Colonic mucosa (tissue), 4 donors: ENCODE data around the gene MYMK. TPM values are rescaled to one million over a fixed set of nuclear protein-coding genes. Genes with fewer than 3 reads are reported as not detected.

Experiments used
- DNase-seq: peaks from one replicate; pipeline ENCODE4 v3.0.0-alpha.2; 2020
- H3K27ac ChIP-seq: fragments of 200-600 bp; one replicate; pipeline ENCODE4 v1.8.0; 2021
- H3K27me3 ChIP-seq: fragments of 200-600 bp; one replicate; pipeline ENCODE4 v1.8.0; 2021
- H3K36me3 ChIP-seq: fragments of 200-600 bp; one replicate; pipeline ENCODE4 v1.8.0; 2021
- H3K4me1 ChIP-seq: fragments of 200-600 bp; one replicate; pipeline ENCODE4 v1.8.0; 2021; ENCODE audit warnings: mild to moderate bottlenecking
- H3K4me3 ChIP-seq: fragments of 200-600 bp; one replicate; pipeline ENCODE4 v1.8.0; 2021
- H3K9ac ChIP-seq, 2 donors: one replicate each; pipeline ENCODE4 v1.7.0; 2013; ENCODE audit warnings: control low read depth in 2 of 2, low read depth in 2 of 2, low read length in 2 of 2
- H3K9me3 ChIP-seq: fragments of 200-600 bp; one replicate; pipeline ENCODE4 v1.8.0; 2021
- intact Hi-C: fragments of 100-400 bp; cut with DNase I; formaldehyde crosslinking; loops from one replicate; pipeline ENCODE4 v1.14.1; 2022
- total RNA-seq, 2 donors: library from RNA; stranded (reverse); fragmentation: NEBNext Ultra II Directional in 1 of 2; extraction: Animal tissue kit (Norgen Biotek cat#: 25700) in 1 of 2; gene quantifications; one replicate each; pipeline ENCODE4 v1.2.1, GENCODE V29; 2021
- TF ChIP-seq, protein P1 (sequence below): fragments of 200-600 bp; IDR thresholded peaks from one replicate; pipeline ENCODE4 v1.8.0; 2022; ENCODE audit warnings: antibody characterized with exemption, mild to moderate bottlenecking
- donor health status: healthy.
- donor health status: DM: no; HTN: no; CAD: no.
- donor health status: DM: no; HTN: no; CAD: no.

MYMK gene
- total RNA-seq, 2 donors from 2014 or later = not detected

DNA sequence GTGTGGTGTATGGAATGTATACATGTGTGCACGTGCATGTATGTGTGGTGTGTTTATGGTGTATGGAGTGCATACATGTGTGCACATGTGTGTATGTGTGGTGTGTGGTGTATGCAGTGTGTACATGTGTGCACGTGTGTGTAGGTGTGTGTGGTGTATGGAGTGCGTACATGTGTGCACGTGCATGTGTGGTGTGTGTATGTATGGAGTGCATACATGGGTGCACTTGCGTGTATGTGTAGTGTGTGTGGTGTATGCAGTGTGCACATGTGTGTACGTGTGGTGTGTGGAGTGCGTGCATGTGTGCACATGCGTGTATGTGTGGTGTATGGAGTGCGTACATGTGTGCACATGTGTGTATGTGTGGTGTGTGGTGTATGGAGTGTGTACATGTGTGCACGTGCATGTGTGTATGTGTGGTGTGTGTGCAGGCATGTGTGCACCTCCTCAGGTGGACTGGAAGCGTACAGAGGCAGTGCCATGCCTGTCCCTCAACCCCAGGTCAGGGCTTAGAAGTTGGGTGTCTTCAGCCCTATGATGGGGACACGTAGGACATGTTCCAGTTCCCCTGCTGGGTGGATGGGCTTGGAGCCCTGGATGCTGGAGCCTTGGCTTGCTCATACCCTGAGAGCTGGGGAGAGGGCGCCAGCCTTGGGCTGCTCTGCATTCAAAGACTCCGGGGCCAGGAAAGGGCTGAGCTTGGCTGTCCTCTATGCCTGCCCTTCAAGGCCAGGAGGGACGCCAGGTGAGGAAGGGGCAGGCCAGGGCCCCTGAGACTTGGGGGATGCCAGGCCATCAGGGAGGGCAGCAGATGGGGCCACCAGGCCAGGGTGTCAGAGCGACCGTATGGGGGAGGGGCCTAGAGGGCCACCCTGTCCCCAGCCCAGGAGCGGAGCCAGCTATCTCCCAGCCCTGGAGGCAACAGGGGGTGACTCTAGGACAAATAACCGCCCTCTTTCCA lies 12.2 kb downstream of the MYMK start:
- H3K27ac ChIP-seq = no peak overlapping the region
- no peak overlapping the region for H3K9ac ChIP-seq
- peaks cover 10% of the 10 kb centered on the region for H3K4me1 ChIP-seq
- TF ChIP-seq, protein P1, sequence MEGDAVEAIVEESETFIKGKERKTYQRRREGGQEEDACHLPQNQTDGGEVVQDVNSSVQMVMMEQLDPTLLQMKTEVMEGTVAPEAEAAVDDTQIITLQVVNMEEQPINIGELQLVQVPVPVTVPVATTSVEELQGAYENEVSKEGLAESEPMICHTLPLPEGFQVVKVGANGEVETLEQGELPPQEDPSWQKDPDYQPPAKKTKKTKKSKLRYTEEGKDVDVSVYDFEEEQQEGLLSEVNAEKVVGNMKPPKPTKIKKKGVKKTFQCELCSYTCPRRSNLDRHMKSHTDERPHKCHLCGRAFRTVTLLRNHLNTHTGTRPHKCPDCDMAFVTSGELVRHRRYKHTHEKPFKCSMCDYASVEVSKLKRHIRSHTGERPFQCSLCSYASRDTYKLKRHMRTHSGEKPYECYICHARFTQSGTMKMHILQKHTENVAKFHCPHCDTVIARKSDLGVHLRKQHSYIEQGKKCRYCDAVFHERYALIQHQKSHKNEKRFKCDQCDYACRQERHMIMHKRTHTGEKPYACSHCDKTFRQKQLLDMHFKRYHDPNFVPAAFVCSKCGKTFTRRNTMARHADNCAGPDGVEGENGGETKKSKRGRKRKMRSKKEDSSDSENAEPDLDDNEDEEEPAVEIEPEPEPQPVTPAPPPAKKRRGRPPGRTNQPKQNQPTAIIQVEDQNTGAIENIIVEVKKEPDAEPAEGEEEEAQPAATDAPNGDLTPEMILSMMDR = no peak
- H3K4me3 ChIP-seq = no peak overlapping the region
- H3K9me3 ChIP-seq = no peaks in the 10 kb centered on the region
- H3K36me3 ChIP-seq = no peaks in the 10 kb centered on the region
- DNase-seq = no peak
- intact Hi-C loops = no loop called here
- H3K27me3 ChIP-seq = no peaks in the 10 kb centered on the region

DNA sequence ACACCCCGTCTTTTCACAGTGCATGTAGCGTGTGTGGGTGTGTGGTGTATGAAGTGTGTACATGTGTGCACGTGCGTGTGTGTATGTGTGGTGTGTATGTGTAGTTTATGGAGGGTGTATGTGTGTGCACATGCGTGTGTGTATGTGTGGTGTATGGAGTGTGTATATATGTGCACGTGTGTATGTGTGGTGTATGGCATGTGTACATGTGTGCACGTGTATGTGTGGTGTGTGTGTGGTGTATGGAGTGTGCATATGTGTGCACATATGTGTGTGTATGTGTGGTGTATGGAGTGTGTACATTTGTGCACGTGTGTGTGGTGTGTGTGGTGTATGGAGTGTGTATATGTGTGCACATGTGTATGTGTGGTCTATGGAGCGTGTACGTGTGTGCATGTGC lies 13.2 kb downstream of the MYMK start:
- no peak overlapping the region for H3K9ac ChIP-seq
- H3K4me1 ChIP-seq = peaks cover 10% of the 10 kb centered on the region
- no peak overlapping the region for H3K4me3 ChIP-seq
- DNase-seq = no peak
- TF ChIP-seq, protein P1 = no peak
- no peaks in the 10 kb centered on the region for H3K9me3 ChIP-seq
- no peaks in the 10 kb centered on the region for H3K27me3 ChIP-seq
- no peak overlapping the region for H3K27ac ChIP-seq
- intact Hi-C loops = no loop called here
- H3K36me3 ChIP-seq = no peaks in the 10 kb centered on the region

DNA sequence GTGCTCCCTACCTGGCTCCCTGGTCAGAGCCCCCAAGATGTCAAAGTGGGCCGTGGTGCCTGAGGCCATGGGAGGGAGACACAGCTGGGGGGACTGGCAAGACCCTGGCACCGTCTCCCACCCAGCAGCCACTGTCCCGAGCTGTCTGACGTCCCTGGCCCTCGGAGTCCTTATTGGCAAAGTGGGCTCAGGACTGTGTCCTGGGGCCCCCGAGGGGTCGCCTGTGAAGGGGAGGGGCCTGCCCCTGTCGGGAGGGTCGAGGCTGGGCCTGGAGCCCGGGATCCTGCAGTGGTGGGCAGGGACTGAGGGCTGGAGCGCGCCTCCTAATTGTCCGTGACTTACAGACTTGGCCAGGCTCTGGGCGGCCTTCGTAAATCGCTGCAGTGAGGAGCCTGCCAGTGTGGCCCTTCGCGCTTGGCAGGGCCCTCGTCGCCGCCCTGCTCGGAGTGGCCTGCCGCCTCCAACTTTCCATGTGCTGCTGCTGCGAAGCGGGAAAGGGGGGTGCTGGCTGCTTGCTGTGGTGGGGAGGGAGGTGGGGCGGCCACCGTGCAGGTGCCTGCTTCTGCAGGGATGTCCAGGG lies 13.7 kb downstream of the MYMK start:
- TF ChIP-seq, protein P1 = no peak
- H3K36me3 ChIP-seq = no peaks in the 10 kb centered on the region
- H3K27ac ChIP-seq = no peak overlapping the region
- no peak for DNase-seq
- H3K4me1 ChIP-seq = peaks cover 10% of the 10 kb centered on the region
- intact Hi-C loops = no loop called here
- H3K27me3 ChIP-seq = no peaks in the 10 kb centered on the region
- no peak overlapping the region for H3K9ac ChIP-seq
- H3K4me3 ChIP-seq = no peak overlapping the region
- no peaks in the 10 kb centered on the region for H3K9me3 ChIP-seq

DNA sequence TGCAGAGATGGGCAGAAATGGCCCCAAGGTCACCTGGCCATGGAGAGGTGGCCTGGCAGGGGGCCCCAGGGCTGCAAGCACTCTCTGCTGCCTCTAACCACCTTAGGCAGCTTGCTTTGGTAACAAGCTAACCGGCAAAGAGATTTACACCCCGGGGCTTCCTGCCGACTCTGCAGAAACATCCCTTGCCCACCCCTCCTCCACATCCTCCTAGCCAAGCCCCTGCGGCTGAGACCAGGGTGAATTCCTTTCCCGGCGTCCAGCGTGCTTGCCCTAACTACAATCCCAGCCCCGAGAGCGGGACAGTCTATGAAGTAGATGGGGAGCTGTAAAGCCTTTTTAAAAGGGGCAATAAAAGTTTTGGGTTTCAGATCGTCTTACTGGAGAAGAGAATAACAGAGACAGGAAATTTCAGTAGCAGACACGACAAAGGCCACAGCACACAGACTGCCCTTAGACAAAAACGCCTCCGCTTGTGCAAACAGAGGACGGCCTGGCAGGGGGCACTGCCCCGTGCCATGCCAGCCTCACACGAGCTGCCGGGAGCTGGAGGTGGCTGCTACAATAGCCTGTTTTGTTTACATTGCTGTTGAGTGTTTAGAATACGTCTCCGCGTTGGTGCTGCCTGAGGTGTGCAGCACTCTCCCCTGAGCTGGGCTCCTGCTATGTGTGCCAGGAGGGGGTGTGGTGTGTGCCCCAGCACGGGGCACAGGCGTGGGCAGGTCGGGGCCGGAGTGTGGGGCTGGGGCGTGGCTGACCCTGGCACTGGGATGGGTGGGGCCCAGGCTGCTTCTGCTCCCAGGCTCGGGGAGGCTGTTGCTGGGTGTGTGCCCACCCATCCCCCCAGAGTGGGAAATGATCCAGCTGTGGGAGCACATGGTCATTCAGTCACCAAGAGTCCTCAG lies 15.3 kb downstream of the MYMK start:
- H3K9me3 ChIP-seq = no peaks in the 10 kb centered on the region
- peaks cover 10% of the 10 kb centered on the region for H3K4me1 ChIP-seq
- TF ChIP-seq, protein P1 = no peak
- DNase-seq = peak; percentile 46
- no peaks in the 10 kb centered on the region for H3K27me3 ChIP-seq
- intact Hi-C loops = no loop called here
- H3K4me3 ChIP-seq = no peak overlapping the region
- no peak overlapping the region for H3K9ac ChIP-seq
- no peaks in the 10 kb centered on the region for H3K36me3 ChIP-seq
- no peak overlapping the region for H3K27ac ChIP-seq

DNA sequence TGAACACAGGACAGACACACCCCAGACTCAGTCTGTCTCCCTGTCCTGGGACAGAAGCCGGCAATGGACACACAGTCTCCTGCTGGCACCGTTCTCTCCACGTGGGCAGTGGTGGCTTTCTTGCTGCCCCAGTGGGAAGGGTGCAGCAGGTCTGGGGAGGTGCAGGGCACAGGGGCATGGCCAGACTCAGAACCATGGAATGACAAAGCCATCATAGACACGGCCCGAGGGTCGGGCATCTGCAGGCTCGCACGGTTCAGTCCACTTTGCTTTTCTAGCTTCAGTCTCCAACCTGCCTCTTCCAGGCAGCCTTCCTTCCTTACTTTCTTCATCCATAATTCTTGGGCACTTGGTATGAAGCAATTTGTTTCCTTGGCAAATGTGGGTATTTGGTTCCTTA lies 16.7 kb downstream of the MYMK start:
- DNase-seq = no peak
- no peaks in the 10 kb centered on the region for H3K9me3 ChIP-seq
- TF ChIP-seq, protein P1 = no peak
- intact Hi-C loops = no loop called here
- H3K4me3 ChIP-seq = no peak overlapping the region
- no peaks in the 10 kb centered on the region for H3K36me3 ChIP-seq
- no peak overlapping the region for H3K9ac ChIP-seq
- no peaks in the 10 kb centered on the region for H3K27me3 ChIP-seq
- peaks cover 10% of the 10 kb centered on the region for H3K4me1 ChIP-seq
- H3K27ac ChIP-seq = no peak overlapping the region
